HG02870 (cell line): ENCODE results near the gene LZTR1.
A peak's percentile ranks its signal among the peaks of the same experiment; 100 is the strongest.
"Not testable (repeated sequence)": the region's sequence is repeated elsewhere in the genome, so short reads cannot be mapped to it uniquely, and the experiment has no call there.

ENCODE experiments used
- ATAC-seq: cut with Tn5 transposase; IDR thresholded peaks from one replicate; pipeline ENCODE4 v1.9.1; 2021; ENCODE audit warnings: mild to moderate bottlenecking, moderate library complexity; ENCODE audit not compliant: unreplicated experiment

The LZTR1 gene

DNA sequence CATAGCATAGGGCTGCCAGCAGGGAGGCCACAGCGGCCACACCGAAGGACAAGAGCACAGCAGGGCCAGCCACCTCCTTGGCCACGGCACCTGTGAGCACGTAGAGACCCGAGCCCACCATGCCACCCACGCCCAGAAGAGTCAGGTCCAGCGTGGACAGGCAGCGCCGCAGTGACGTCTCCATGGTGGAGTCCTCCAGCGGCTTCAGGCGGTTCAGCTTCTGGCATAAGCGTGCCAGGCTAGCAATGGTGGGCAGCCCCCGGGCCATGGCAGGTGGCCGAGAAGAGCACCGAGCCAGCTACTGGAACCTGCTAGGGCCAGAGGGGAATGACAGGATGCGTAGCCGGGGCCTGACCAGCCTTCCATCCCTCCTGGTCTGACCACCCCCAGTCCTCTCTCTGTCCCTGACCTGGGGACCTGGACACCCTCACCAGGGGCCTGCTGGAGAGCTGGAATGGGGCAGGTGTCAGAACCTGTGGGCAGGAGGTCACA is 49.5 kb downstream of the LZTR1 start:
- ATAC-seq: no peak

DNA sequence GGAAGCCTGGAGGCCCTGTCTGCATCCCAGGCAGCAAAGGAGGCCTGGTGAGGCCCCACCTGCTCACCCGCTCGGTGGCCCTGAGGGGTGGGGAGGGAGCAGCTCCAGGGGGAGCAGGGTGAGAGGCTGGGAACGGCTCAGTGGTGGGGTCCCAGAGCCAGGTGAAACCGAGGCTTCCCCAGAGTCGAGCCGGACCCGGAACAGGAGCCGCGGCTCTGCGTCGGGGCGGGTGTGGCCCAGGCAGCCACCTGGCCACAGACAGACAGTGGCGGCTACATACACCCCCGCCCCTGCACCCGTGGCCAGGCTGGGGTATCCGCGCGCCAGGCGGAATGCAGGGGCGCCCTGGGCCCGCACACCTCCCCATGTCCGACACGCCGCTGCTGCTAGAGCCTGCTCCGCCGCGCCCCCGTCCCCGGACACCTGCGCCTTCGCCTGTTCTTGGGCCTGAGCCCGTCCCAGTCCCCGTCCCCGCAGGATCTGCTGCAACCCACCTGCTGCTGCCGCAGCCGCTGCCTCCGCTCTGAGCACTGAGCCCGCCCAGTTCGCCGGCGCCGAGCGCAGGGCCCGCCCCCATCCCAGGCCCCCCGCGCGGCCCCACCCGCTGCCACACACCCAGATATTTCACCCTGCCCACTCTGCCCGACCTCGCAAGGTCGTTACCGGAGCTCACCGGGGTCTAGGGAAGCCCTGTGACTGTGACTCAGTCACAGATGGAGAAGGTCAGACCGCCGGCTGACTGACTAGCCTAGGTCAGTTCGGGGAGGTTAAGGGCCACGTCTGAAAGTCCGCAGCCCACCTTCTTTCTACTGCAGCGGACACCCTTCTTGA is 50.2 kb downstream of the LZTR1 start, which contains the start of gene SLC7A4:
Gene SLC7A4 (minus strand): TSS at position 525 of the 831 bp plus-strand sequence. CDS start 749 bp downstream, outside the sequence.
- ATAC-seq: no peak

DNA sequence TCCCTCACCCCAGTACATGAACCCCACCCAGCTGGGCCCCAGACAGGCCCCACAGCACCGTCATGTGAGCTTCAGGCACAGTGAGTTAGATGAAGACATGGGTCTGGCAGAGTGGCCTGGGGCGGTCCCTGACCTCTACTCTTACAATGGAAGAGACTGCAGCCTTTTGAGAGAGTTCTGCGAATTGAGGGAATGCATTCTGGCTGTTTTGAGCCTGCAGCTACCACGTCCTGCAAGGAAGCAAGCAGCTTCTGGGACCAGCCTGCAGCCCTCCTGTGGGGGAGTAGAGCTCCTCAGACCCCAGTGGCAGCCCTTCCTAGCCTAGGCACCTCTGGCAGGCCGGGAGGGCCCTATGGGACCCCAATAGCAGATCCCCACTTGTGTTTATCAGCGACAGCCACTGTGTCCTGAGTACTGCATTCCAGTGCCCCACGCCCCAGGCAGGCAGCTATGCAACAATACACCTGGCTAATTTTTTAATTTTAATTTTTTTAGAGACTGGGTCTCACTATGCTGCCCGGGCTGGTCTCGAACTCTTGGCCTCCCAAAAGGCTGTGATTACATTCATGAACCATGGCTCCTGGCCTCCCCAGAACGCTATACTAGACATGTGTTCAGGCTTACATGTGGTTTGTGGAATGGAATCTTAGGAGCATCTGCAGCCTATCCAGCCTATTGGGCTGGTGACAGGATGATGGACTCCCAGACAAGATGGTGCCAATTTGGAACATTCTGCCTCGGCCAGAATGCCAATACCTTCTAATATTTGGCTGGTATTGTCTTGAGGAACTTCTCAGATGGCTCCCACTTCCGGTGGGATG is 51.0 kb downstream of the LZTR1 start:
- ATAC-seq: no peak

DNA sequence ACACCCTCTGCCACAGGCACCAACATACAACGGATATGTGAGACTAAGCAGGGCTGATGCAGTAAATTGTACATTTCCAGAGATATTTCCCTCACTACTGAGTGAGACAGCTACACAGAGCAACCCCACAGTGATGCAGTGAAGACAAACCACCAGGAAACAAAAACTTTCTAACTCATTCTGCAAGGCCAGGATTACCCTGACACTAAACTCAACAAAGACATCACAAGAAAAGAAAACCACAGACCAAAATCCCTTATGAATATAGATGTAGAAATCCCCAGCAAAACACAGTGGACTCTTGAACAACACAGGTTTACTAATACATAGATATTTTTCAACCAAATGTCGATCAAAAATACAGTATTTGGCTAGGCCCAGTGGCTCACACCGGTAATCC is 51.8 kb downstream of the LZTR1 start:
- no peak for ATAC-seq

DNA sequence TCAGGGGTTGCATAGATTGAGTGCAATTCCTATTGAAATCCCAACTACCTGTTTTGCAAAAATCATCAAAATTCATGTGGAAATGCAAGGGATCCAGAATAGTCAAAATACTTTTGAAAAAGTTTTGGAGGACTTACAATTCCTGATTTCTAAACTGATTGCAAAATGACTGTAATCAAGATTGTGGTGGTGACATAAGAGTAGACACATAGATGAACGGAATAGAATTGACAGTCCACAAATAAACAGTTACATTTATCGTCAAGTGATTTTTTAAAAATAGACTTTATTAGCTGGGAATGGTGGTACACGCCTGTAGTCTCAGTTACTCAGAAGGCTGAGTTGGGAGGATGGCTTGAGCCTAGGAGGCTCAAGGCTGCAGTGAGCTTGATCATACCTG is 52.9 kb downstream of the LZTR1 start:
- no peak for ATAC-seq

DNA sequence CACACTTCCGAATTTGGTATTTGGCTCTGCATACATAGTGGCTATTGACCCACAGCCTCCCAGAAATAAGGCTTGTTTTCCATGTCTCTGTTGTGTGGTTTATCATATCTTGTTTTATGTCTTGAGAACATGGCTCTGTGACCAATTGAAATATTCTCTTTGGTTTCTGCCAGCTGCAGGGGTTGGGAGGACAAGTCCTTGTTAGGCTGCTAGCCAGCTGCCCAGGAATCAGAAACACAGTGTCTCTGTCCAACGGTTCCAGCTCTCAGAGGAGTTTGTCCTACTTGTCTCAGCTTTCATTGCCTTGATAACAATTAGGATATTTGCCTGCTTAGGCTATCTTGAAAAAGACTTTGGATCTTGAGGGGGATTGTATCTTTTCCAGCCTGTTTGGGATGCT is 56.3 kb downstream of the LZTR1 start:
- ATAC-seq: no peak

DNA sequence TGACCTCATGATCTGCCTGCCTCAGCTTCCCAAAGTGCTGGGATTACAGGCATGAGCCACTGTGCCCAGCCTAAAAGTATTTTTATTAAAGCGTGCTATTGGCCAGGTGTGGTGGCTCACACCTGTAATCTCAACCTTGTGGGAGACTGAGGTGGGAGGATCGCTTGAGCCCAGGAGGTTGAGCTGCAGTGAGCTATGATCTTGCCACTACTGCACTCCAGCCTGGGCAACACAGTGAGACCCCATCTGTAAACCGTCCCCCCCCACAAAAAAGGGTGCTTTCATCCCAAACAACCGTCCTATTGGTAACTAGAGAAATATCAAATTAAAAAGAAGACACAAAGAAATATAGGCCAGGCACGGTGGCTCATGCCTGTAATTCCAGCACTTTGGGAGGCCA is 57.1 kb downstream of the LZTR1 start:
- ATAC-seq: not testable (repeated sequence)

DNA sequence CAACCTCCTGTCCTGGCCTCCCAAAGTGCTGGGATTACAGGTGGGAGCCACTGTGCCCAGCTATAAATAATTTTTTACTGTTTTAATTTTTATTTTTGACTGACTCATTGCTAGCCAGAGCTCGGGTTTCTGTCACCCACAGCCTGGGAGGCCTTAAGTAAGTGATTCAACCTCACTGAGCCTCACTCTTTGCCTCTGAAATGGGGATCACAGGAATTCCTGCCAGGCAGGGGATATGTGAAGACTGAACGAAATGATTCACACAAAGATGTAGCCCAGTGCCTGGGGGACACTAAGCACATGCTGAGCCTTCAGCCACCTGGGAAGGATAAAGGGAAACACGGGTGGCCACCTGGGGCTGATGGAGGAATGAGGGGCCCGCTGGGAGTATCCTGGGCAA is 59.8 kb downstream of the LZTR1 start:
- ATAC-seq: no peak

DNA sequence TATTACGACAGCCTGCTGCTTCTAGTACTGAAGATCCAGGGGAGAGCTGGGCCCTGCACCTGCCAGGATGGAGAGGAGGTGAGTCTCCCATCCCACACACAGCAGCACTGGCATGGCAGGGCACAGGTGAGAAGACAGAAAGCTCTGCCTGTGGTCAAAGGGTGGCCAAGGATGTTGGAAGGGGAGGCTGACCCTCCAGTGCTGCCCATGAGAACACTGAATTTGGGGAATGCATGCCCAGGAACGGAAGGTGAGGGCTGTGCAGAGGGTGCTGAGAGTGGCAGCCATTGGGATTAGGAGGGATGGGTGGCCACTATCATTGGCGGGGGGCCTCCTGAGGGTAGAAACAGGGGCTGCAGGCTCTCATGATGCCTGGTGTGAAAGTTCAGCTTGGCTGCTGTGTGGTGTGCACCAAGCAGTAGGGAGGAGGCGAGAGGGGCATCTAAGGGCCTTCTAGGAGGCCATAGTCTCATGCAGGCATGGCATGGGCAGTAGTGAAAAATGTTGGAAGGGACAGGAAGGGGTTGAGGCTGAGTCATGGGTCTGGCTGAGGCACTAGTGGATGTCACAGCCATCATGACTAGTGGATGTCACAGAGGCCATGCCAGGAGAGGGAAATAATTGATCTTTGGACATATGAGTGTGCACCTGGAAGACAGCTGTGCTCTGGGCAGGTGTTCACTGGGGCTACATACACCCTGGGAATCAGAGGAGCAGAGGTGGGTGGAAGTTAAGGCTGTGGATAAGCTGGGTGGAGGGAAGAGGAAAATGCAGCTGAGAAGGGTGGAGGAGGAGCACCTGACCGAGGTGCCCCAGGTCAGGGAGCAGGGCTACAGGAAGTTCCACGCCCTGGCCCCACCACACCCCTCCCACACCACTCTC is 61.1 kb downstream of the LZTR1 start:
- ATAC-seq: no peak

DNA sequence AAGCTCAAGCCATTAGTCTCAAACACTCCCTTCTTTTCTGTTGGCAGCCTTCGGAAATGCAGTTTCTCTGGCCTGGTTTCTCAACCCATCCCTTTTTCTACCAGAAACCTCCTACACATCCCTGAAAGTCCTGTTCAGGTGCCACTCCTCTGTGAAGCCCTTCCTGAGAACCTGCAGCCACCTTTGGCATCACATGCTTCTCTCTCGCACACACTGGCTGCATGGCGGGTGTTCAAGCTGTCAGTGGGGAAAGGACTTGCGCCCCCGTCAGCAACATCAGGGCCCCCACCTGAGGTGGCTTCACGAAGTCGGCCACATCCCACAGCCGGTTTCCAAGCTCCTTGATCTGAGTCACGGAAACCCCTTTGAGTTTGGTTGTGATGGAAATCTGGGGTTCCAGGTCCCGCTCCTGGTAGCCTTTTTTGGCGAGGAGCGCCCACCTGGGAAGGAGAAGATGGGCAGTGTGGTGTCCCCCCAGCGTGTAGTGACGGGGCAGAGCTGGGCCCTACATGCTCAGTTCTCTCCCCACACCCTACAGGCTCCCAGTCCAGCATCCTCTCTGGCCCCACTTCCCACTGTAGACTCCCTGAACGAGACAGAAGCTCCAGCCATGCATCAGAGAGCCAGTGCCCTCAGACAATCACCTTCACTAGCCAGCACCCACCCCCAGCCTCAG is 61.9 kb downstream of the LZTR1 start:
- ATAC-seq: no peak

DNA sequence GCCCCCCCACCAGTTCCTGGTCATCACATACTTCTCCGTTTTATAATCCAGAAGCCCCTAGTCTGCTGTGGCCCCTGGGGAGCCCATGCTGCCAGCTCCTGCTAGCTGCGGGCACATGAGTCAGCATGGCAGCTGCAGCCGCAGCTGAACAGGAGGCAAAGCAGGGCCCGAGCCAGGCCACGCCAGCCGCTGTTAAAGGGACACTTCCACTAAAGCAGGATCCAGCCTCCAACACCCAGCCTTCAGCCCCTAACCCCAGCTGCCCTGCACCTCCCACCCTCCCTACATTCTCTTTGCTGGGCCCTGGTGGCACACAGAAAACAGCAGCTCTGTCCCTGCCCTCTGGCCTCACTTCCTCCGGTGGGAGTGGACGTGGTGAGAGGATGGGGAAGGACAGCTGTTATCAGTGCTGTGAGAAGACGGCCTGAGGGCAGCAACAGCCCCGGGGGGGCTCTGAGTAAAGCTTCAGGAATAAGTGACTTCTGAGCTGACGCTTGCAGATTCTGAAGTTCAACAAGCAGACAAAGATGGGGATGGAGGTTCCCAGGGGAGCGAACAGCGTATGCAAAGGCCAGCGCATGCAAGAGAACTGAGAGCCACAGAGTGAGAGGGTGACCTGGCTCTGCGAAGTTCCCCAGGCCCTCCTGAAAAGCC is 63.0 kb downstream of the LZTR1 start:
- no peak for ATAC-seq

DNA sequence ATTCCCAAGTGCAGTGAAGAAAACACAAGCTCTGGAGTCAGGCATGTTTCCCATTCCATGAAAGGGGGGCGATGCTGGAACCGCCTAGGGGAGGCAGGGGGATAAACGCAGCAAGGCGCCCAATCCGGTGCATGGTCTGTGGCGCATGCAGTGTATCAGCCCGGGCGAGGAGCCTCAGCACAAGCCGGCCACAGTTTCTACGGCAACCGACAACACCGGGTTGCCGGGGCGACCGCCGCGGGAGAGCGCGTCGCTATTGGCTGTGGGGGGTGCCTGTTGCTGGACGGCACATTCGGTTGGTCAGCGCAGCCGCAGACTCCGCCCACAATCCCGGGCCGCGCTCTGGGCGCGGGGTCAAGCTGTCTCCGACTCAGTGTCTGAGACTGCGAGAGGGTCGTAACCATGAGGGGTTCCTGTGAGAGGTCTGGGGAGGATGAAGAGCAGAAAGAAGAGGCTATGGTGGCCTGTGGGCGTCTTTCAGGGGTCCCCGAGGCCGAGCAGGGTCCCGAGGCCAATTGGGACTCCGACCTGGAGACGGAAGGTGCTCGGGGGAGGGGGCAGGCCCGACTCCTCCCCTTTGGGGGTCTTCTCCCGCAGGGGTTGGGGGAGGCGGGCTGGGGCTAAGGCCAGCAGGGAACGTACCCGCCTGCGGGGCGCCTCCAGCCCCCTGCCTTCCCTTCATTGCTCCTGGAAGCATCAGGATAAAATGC is 63.6 kb downstream of the LZTR1 start, which contains the start of gene LRRC74B:
Gene LRRC74B (plus strand): TSS at position 362 of the 710 bp plus-strand sequence. CDS start 41 bp downstream, at position 403.
- ATAC-seq: peak; percentile 83

DNA sequence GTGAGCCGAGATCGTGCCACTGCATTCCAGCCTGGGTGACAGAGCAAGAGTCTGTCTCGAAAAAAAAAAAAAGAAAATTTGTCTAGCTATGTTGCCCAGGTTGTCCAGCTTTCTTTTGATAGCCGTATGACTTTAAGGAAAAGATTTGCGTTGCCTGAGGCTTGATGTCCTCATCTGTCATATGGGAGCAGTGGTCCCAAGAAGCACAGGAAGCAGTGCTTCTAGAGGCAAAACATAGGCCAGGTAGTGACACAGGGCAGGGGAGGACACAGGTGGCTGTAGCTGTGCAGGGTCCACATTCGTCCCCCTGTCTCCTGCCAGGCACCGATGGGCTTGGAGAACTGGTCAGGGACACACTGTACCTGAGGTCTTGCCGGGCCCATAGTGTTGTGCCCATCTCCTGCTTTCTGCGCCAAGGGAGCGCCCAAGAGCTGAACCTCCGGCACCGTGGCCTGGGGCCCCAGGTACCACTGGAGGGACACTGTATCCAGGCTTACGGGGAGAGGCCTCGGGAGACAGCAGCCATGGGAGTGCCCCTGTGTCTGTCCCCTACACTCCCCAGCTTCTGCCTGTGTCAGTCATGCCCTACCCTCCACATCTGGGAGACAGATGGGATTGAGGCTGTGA is 65.1 kb downstream of the LZTR1 start:
- no peak for ATAC-seq

DNA sequence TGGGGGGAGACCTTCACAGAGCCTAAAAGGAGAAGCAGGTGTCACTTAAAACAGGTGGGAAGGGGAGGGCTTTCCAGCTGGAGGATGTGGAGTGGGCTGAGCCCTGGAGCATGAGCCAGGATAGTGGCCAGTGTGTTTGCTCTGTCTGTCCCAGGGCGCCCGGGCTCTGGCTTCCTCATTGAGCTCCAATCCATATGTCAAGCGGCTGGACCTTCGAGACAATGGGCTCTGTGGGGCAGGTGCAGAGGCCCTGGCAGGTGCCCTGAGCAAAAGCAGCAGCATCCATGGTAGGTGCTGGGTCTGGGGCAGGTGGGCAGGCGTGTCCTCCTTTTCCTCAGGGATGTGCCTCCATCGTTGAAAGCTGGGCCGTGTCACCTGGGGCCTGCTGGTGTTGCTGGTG is 65.6 kb downstream of the LZTR1 start:
- ATAC-seq: no peak

DNA sequence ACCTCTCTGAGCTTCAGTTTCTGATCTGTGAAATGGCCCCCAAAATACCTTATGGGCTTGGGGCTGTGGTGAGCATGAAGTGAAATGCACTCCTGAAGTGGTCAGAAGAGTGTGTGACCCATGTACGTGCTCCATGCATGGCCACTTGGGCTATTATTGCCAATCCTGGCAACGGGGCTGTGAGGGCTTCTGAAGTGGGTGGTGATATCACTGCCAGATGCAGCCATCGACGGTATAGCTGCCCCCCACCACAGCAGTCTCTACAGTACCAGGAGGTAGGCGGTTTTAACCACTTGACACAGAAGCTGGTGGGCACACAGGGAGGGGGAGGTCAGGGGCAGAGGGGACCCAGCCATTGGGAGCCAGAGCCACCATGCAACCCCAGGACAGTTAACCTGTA is 66.4 kb downstream of the LZTR1 start:
- not testable (repeated sequence) for ATAC-seq
